Calu3 (cell line): ENCODE measurements around the gene HEG1. TPM values are rescaled to one million over a fixed set of nuclear protein-coding genes. Genes with fewer than 3 reads are reported as not detected.

Experiments used
- Bru-seq: library from RNA; stranded (reverse); fragments of 400-500 nt; gene quantifications from one replicate; lab custom pipeline; 2021; lab: Mats Ljungman, UMichigan
- BruChase-seq, 2 experiments: library from RNA; stranded (reverse); fragments of 400-500 nt; gene quantifications; one replicate each; lab custom pipeline; 2021; lab: Mats Ljungman, UMichigan
- BruUV-seq: library from RNA; stranded (reverse); fragments of 400-500 nt; replicated peaks from 2 replicates; lab custom pipeline; 2021; lab: Mats Ljungman, UMichigan
- CTCF ChIA-PET: fragments of 300-600 bp; sonication (Branson Sonifier 250); formaldehyde crosslinking; loops from one replicate; lab custom pipeline; 2022; ENCODE audit warnings: antibody characterized with exemption; lab: Charles Lee
- DNase-seq: peaks from one replicate; pipeline ENCODE4 v3.0.0; 2022
- H3K27ac Mint-ChIP-seq: one replicate; pipeline ENCODE4 v1.8.0; 2022; ENCODE audit warnings: mixed read lengths; ENCODE audit not compliant: unreplicated experiment
- H3K27me3 Mint-ChIP-seq: one replicate; pipeline ENCODE4 v1.8.0; 2022; ENCODE audit warnings: mixed read lengths; ENCODE audit not compliant: unreplicated experiment
- H3K36me3 Mint-ChIP-seq: one replicate; pipeline ENCODE4 v1.8.0; 2022; ENCODE audit warnings: mild to moderate bottlenecking, moderate library complexity, mixed read lengths; ENCODE audit not compliant: insufficient read depth, unreplicated experiment
- H3K4me1 Mint-ChIP-seq: one replicate; pipeline ENCODE4 v1.8.0; 2022; ENCODE audit warnings: mild to moderate bottlenecking, low read depth, mixed read lengths; ENCODE audit not compliant: unreplicated experiment
- H3K4me3 Mint-ChIP-seq: one replicate; pipeline ENCODE4 v1.8.0; 2022; ENCODE audit warnings: mild to moderate bottlenecking, low read depth, moderate library complexity, mixed read lengths; ENCODE audit not compliant: unreplicated experiment
- H3K9me3 Mint-ChIP-seq: one replicate; pipeline ENCODE4 v1.8.0; 2022; ENCODE audit warnings: low read depth, mixed read lengths; ENCODE audit not compliant: unreplicated experiment
- intact Hi-C: fragments of 100-400 bp; cut with micrococcal nuclease; formaldehyde crosslinking; loops from one replicate; pipeline ENCODE4 v1.10.0; 2022; ENCODE audit not compliant: unreplicated experiment
- long read RNA-seq: library from polyadenylated mRNA; stranded (forward); transcript quantifications from one replicate; pipeline ENCODE4 v2.0.0, GENCODE V29; 2022
- total RNA-seq: library from RNA; stranded (reverse); gene quantifications from 2 replicates; pipeline ENCODE4 v1.2.3, GENCODE V29; 2022
- TF ChIP-seq, protein P1 (sequence below): fragments of 200-600 bp; IDR thresholded peaks from one replicate; pipeline ENCODE4 v1.8.0; 2022; ENCODE audit warnings: antibody characterized with exemption; ENCODE audit not compliant: unreplicated experiment

The HEG1 gene, protein sequence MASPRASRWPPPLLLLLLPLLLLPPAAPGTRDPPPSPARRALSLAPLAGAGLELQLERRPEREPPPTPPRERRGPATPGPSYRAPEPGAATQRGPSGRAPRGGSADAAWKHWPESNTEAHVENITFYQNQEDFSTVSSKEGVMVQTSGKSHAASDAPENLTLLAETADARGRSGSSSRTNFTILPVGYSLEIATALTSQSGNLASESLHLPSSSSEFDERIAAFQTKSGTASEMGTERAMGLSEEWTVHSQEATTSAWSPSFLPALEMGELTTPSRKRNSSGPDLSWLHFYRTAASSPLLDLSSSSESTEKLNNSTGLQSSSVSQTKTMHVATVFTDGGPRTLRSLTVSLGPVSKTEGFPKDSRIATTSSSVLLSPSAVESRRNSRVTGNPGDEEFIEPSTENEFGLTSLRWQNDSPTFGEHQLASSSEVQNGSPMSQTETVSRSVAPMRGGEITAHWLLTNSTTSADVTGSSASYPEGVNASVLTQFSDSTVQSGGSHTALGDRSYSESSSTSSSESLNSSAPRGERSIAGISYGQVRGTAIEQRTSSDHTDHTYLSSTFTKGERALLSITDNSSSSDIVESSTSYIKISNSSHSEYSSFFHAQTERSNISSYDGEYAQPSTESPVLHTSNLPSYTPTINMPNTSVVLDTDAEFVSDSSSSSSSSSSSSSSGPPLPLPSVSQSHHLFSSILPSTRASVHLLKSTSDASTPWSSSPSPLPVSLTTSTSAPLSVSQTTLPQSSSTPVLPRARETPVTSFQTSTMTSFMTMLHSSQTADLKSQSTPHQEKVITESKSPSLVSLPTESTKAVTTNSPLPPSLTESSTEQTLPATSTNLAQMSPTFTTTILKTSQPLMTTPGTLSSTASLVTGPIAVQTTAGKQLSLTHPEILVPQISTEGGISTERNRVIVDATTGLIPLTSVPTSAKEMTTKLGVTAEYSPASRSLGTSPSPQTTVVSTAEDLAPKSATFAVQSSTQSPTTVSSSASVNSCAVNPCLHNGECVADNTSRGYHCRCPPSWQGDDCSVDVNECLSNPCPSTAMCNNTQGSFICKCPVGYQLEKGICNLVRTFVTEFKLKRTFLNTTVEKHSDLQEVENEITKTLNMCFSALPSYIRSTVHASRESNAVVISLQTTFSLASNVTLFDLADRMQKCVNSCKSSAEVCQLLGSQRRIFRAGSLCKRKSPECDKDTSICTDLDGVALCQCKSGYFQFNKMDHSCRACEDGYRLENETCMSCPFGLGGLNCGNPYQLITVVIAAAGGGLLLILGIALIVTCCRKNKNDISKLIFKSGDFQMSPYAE (N-terminal part only)
- 0.51 and 0.97 TPM in 2 replicates for total RNA-seq
- percentile 20 among the genes with signal in this experiment for Bru-seq, nascent RNA
- BruChase-seq, experiment 1, labeled RNA remaining after a 6-hour chase: percentile 21 among the genes with signal in this experiment
- BruChase-seq, experiment 2, labeled RNA remaining after a 2-hour chase: percentile 21 among the genes with signal in this experiment
- long read RNA-seq: 0 reads

DNA sequence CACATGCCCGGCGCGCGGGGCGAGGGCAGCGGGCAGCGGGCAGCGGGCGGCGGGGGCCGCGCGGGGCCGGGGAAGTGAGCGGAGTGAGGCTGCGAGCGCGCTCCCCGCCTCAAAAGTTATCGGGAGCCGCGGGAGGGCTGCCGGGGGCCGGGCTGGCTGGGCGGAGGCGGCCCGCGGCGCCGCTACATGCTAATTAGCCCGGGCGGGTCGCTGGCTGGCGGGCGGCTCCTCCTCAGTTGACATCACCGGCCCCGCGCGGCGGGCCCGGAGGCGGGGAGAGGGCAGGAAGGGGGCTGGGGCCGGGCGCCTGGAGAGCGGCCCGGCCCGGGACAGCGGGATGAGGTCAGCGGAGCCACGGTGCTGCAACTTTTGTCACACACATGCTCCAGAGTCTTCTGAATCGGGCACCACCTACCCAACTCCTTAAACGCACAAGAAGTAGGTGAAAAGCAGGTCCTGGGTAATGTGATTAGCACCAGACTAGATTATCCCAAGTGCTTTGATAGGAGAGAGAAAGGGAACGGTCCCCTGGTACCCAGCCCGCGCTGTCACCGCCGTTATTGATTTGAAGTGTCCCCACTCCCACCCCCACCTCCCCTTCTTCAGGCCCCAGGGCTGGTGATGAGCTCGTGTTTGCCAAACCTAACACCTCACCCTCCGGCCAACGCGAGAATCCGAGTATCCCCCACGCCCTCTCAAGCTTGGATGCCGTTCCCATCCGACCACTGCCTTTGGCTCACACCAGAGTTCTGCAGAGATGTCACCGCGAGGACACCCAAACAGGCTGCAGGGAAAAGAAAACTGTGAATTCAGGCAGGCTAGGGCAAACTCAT is at the start of gene HEG1:
Gene HEG1 (minus strand): TSS at position 85 of the 833 bp plus-strand sequence. CDS start 107 bp downstream, outside the sequence.
- no TSS peak for BruUV-seq
- Mint-ChIP-seq H3K36me3 (peaks cover 6% of the 10 kb centered on the region), H3K4me1 (peaks cover 15% of the 10 kb centered on the region), H3K27ac (no peak within 1 kb of the TSS), H3K4me3 (peak within 1 kb of the TSS; percentile 58), H3K9me3 (no peaks in the 10 kb centered on the region), H3K27me3 (peaks cover 80% of the 10 kb centered on the region)
- TF ChIP-seq, protein P1, sequence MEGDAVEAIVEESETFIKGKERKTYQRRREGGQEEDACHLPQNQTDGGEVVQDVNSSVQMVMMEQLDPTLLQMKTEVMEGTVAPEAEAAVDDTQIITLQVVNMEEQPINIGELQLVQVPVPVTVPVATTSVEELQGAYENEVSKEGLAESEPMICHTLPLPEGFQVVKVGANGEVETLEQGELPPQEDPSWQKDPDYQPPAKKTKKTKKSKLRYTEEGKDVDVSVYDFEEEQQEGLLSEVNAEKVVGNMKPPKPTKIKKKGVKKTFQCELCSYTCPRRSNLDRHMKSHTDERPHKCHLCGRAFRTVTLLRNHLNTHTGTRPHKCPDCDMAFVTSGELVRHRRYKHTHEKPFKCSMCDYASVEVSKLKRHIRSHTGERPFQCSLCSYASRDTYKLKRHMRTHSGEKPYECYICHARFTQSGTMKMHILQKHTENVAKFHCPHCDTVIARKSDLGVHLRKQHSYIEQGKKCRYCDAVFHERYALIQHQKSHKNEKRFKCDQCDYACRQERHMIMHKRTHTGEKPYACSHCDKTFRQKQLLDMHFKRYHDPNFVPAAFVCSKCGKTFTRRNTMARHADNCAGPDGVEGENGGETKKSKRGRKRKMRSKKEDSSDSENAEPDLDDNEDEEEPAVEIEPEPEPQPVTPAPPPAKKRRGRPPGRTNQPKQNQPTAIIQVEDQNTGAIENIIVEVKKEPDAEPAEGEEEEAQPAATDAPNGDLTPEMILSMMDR: no peak
- intact Hi-C loops: loop anchor here (10.0 kb wide), 1 partner anchor 131 kb away; no protein-coding TSS in a partner anchor
- CTCF ChIA-PET: interaction anchor here (0.6 to 1.0 kb wide), 2 partner anchors 31 to 611 kb away, joined by 3 read pairs; no protein-coding TSS in a partner anchor
- peak; percentile 59 for DNase-seq

DNA sequence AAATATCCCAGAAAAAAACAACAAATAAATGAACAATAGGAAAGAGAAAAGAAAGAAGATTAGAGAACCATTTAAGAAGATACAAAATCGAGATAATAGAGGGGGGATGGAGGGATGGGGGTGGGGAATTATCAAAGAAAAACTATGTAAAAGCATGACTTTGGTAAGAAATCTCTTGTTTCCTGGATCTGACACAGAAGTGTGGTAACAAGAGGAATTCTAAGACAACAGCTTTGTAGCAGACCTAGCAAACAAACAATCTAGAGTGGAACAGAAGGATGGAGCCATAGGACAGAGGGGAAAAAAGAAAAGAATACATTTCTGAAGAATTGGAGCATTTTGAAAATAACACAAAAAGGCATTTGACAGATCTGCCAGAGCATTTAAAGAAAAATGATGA is 49.3 kb upstream of the HEG1 start:
- TF ChIP-seq, protein P1: no peak
- Mint-ChIP-seq H3K27me3 (no peaks in the 10 kb centered on the region), H3K27ac (no peak overlapping the region), H3K36me3 (no peaks in the 10 kb centered on the region), H3K4me1 (no peaks in the 10 kb centered on the region), H3K4me3 (no peak overlapping the region), H3K9me3 (peaks cover 3% of the 10 kb centered on the region)
- DNase-seq: no peak
- no TSS peak for BruUV-seq
- CTCF ChIA-PET: interaction anchor here (0.6 to 0.8 kb wide), 2 partner anchors 24 to 154 kb away, joined by 3 read pairs; no protein-coding TSS in a partner anchor
- intact Hi-C loops: no loop called here

DNA sequence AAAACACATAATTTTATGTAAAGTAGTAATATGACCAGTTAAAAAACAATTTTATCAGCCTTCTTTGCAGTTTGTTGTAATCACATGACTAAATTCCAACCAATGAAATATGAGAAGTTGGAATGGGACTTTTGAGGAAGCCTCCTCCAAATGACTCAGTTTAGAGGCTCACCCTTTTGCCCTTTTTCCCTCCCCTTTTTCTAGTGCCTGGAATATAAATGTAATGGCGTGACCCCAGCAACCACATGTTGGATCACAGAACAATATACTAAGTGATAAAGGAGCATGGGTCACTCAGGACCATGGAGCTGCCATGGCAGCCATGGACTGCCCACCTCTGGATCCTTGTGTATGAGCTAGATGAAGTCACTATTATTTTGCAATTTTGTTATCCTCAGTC is 48.8 kb upstream of the HEG1 start:
- no peak overlapping the region for H3K4me3 Mint-ChIP-seq
- BruUV-seq: no TSS peak
- no peaks in the 10 kb centered on the region for H3K4me1 Mint-ChIP-seq
- H3K27ac Mint-ChIP-seq: no peak overlapping the region
- DNase-seq: no peak
- CTCF ChIA-PET: interaction anchor here (0.8 kb wide), 1 partner anchor 25 kb away, joined by 3 read pairs; no protein-coding TSS in a partner anchor
- intact Hi-C loops: no loop called here
- H3K9me3 Mint-ChIP-seq: peaks cover 3% of the 10 kb centered on the region
- TF ChIP-seq, protein P1: no peak
- H3K36me3 Mint-ChIP-seq: no peaks in the 10 kb centered on the region
- no peaks in the 10 kb centered on the region for H3K27me3 Mint-ChIP-seq
